ENCODE data around the gene MNT. TPM values are rescaled to one million over a fixed set of nuclear protein-coding genes. Genes with fewer than 3 reads are reported as not detected.

MNT gene
- polyA plus RNA-seq, 1 donor = 20.3 TPM

- no peak for DNase-seq
These were observed 38.0 kb downstream of the MNT start for GRCh38 chr17:2362881-2363280.

- no peak for DNase-seq
These were observed 38.4 kb downstream of the MNT start for GRCh38 chr17:2362416-2362815.

- no peak for DNase-seq
These were observed 38.8 kb downstream of the MNT start for GRCh38 chr17:2362016-2362415.

GRCh38 chr17:2361010-2361760 is 39.7 kb downstream of the MNT start:
- DNase-seq = no peak

GRCh38 chr17:2357931-2358434 is 42.9 kb downstream of the MNT start:
- DNase-seq = no peak

GRCh38 chr17:2357237-2357636 is 43.6 kb downstream of the MNT start:
- DNase-seq = no peak

- DNase-seq = no peak
These were observed 46.5 kb downstream of the MNT start for GRCh38 chr17:2354311-2354710.

- no peak for DNase-seq
These were observed 49.6 kb downstream of the MNT start for GRCh38 chr17:2351269-2351668.

GRCh38 chr17:2347805-2348685 is 52.8 kb downstream of the MNT start:
- DNase-seq = no peak

- DNase-seq = no peak
These were observed 54.4 kb downstream of the MNT start for GRCh38 chr17:2346475-2346874.

GRCh38 chr17:2344528-2344927 is 56.3 kb downstream of the MNT start:
- DNase-seq = no peak

GRCh38 chr17:2343421-2343820 is 57.4 kb downstream of the MNT start:
- DNase-seq = no peak

- DNase-seq = no peak
These were observed 62.6 kb downstream of the MNT start for GRCh38 chr17:2338315-2338657.

- DNase-seq = no peak
These were observed 63.1 kb downstream of the MNT start for GRCh38 chr17:2337544-2338314.

- peak; percentile 67 for DNase-seq
These were observed 63.9 kb downstream of the MNT start, which contains the start of gene SGSM2 for GRCh38 chr17:2336852-2337543. TSS of gene SGSM2 (plus strand) at chr17:2337501. CDS start at chr17:2337689, 188 bp downstream.

- DNase-seq = peak; percentile 94
These were observed 64.5 kb downstream of the MNT start, which contains the start of gene TSR1 for GRCh38 chr17:2336215-2336851. TSS of gene TSR1 (minus strand) at chr17:2336457. CDS start at chr17:2336427, 30 bp downstream.

GRCh38 chr17:2335726-2336214 is 65.1 kb downstream of the MNT start:
- DNase-seq = no peak

Measured in hindlimb muscle (tissue), 1 donor.